AG09309 (cell line): Measurements from ENCODE around the gene SIPA1.

Experiments
- DNase-seq: peaks from one replicate; pipeline ENCODE4 v3.0.0-alpha.2; 2010; ENCODE audit warnings: low read depth
- H3K4me3 ChIP-seq: 2 replicates; pipeline ENCODE4 v1.5.1; 2011; ENCODE audit warnings: mild to moderate bottlenecking, low read depth, low read length, moderate library complexity; ENCODE audit not compliant: control insufficient read depth
- CTCF ChIP-seq: IDR thresholded peaks from 2 replicates; pipeline ENCODE4 v1.5.1; 2011; ENCODE audit warnings: mild to moderate bottlenecking, low read depth, low read length, inconsistent platforms; ENCODE audit not compliant: insufficient read depth, control insufficient read depth; ENCODE audit errors: missing control alignments

Gene SIPA1

GRCh38 chr11:65650547-65651338 lies 12.8 kb downstream of the SIPA1 start:
- no peak for TF ChIP-seq CTCF
- DNase-seq, result no peak
- H3K4me3 ChIP-seq, result no peak overlapping the region

GRCh38 chr11:65651339-65651588 lies 13.4 kb downstream of the SIPA1 start:
- no peak overlapping the region for H3K4me3 ChIP-seq
- DNase-seq, result no peak
- TF ChIP-seq CTCF, result no peak

GRCh38 chr11:65651589-65652510 lies 13.9 kb downstream of the SIPA1 start:
- H3K4me3 ChIP-seq, result peak overlapping the region; percentile 23

GRCh38 chr11:65652511-65653228 lies 14.8 kb downstream of the SIPA1 start:
- peak overlapping the region; percentile 50 for H3K4me3 ChIP-seq
- DNase-seq, result peak; percentile 71
- no peak for TF ChIP-seq CTCF

More at GRCh38 chr11:65651589-65652510, 13.9 kb downstream of the SIPA1 start:
- no peak for TF ChIP-seq CTCF
- no peak for DNase-seq

- TF ChIP-seq CTCF, result no peak
- peak overlapping the region; percentile 50 for H3K4me3 ChIP-seq
- DNase-seq, result no peak
Measured at GRCh38 chr11:65653229-65654225, 15.6 kb downstream of the SIPA1 start.
